Hematopoietic multipotent progenitor cell (in vitro differentiated cells): ENCODE measurements around the gene C2orf49. TPM values are rescaled to one million over a fixed set of nuclear protein-coding genes. Genes with fewer than 3 reads are reported as not detected.

Source experiments
- DNase-seq, 3 donors: peaks; one replicate each; pipeline ENCODE4 v3.0.0-alpha.2; 2011 to 2015; ENCODE audit warnings: low read depth in 2 of 3, low spot score in 2 of 3
- total RNA-seq: library from RNA; depleted of rRNA; stranded (reverse); fragments of >200 nt; gene quantifications from one replicate; pipeline ENCODE4 v1.2.3, GENCODE V29; 2012

Gene C2orf49
- total RNA-seq, 1 donor: 3.8 TPM

- no peak for DNase-seq
Observed at GRCh38 chr2:105358593-105358992, 21.3 kb downstream of the C2orf49 start.

- DNase-seq: peak in 1 of 3 donors; percentile 48
Observed at GRCh38 chr2:105361102-105361889, 24.0 kb downstream of the C2orf49 start.

GRCh38 chr2:105362862-105363591 lies 25.7 kb downstream of the C2orf49 start:
- peak in 1 of 3 donors; percentile 63 for DNase-seq

- no peak for DNase-seq
Observed at GRCh38 chr2:105364436-105365139, 27.2 kb downstream of the C2orf49 start.

GRCh38 chr2:105365206-105365605 lies 27.9 kb downstream of the C2orf49 start:
- DNase-seq: no peak

GRCh38 chr2:105368759-105369408 lies 31.5 kb downstream of the C2orf49 start:
- no peak for DNase-seq

GRCh38 chr2:105369777-105370690 lies 32.7 kb downstream of the C2orf49 start:
- peak; percentile 61 to 92 (median 82) for DNase-seq

GRCh38 chr2:105371156-105371555 lies 33.8 kb downstream of the C2orf49 start:
- no peak for DNase-seq

- no peak for DNase-seq
Observed at GRCh38 chr2:105371810-105372209, 34.5 kb downstream of the C2orf49 start.

- no peak for DNase-seq
Observed at GRCh38 chr2:105373344-105373781, 36.0 kb downstream of the C2orf49 start.

GRCh38 chr2:105373895-105374401 lies 36.6 kb downstream of the C2orf49 start:
- DNase-seq: no peak

- no peak for DNase-seq
Observed at GRCh38 chr2:105375001-105375561, 37.7 kb downstream of the C2orf49 start.

- no peak for DNase-seq
Observed at GRCh38 chr2:105376010-105376409, 38.7 kb downstream of the C2orf49 start.

- no peak for DNase-seq
Observed at GRCh38 chr2:105376789-105377240, 39.5 kb downstream of the C2orf49 start.

- no peak for DNase-seq
Observed at GRCh38 chr2:105377871-105378270, 40.5 kb downstream of the C2orf49 start.

- DNase-seq: no peak
Observed at GRCh38 chr2:105378276-105378840, 41.0 kb downstream of the C2orf49 start.

- DNase-seq: no peak
Observed at GRCh38 chr2:105378921-105379383, 41.6 kb downstream of the C2orf49 start.

GRCh38 chr2:105379741-105380186 lies 42.4 kb downstream of the C2orf49 start:
- DNase-seq: peak in 1 of 3 donors; percentile 39
